HUES6 (cell line): ENCODE measurements around the gene SKIL.
"Not testable (repeated sequence)": the region's sequence is repeated elsewhere in the genome, so short reads cannot be mapped to it uniquely, and the experiment has no call there.

Source experiments
- H3K27ac ChIP-seq: 2 replicates; pipeline ENCODE4 v1.7.0; 2013; ENCODE audit warnings: low read depth, mild to moderate bottlenecking, low read length, inconsistent platforms
- H3K27me3 ChIP-seq: 2 replicates; pipeline ENCODE4 v1.6.1; 2013; ENCODE audit warnings: low read length; ENCODE audit not compliant: control insufficient read depth, insufficient read depth
- H3K36me3 ChIP-seq: 2 replicates; pipeline ENCODE4 v1.6.1; 2013; ENCODE audit warnings: low read length; ENCODE audit not compliant: control insufficient read depth, insufficient read depth
- H3K4me1 ChIP-seq: 2 replicates; pipeline ENCODE4 v1.6.1; 2013; ENCODE audit warnings: low read length; ENCODE audit not compliant: control insufficient read depth, insufficient read depth
- H3K4me3 ChIP-seq: 2 replicates; pipeline ENCODE4 v1.5.1; 2013; ENCODE audit warnings: low read depth, low read length
- H3K9ac ChIP-seq: one replicate; pipeline ENCODE4 v1.6.1; 2013; ENCODE audit warnings: mild to moderate bottlenecking, low read length
- H3K9me3 ChIP-seq: 2 replicates; pipeline ENCODE4 v1.6.1; 2013; ENCODE audit warnings: low read depth, low read length; ENCODE audit not compliant: control insufficient read depth, insufficient read depth

SKIL gene

GRCh38 chr3:170327868-170328548, 29.5 kb upstream of the SKIL start:
- not testable (repeated sequence) for H3K27ac ChIP-seq, H3K27me3 ChIP-seq, H3K36me3 ChIP-seq, H3K4me1 ChIP-seq, H3K9ac ChIP-seq, H3K4me3 ChIP-seq
- peaks cover 33% of the 10 kb centered on the region for H3K9me3 ChIP-seq

GRCh38 chr3:170330366-170330765, 27.1 kb upstream of the SKIL start:
- Histone ChIP-seq H3K4me3 (no peak overlapping the region), H3K9ac (no peak overlapping the region), H3K27me3 (no peaks in the 10 kb centered on the region), H3K4me1 (no peaks in the 10 kb centered on the region), H3K36me3 (no peaks in the 10 kb centered on the region), H3K27ac (no peak overlapping the region), H3K9me3 (peaks cover 36% of the 10 kb centered on the region)

- Histone ChIP-seq H3K9me3 (peaks cover 38% of the 10 kb centered on the region), H3K4me1 (no peaks in the 10 kb centered on the region), H3K36me3 (no peaks in the 10 kb centered on the region), H3K27ac (no peak overlapping the region), H3K9ac (no peak overlapping the region), H3K27me3 (no peaks in the 10 kb centered on the region), H3K4me3 (no peak overlapping the region)
Observed at GRCh38 chr3:170331143-170331542, 26.4 kb upstream of the SKIL start.

GRCh38 chr3:170337420-170337819, 20.1 kb upstream of the SKIL start:
- H3K36me3 ChIP-seq = no peaks in the 10 kb centered on the region; the same call in 1 of the 2 replicates
- peaks cover 51% of the 10 kb centered on the region for H3K9me3 ChIP-seq
- no peaks in the 10 kb centered on the region for H3K27me3 ChIP-seq
- no peak overlapping the region for H3K4me3 ChIP-seq
- no peak overlapping the region for H3K27ac ChIP-seq
- H3K4me1 ChIP-seq = no peaks in the 10 kb centered on the region
- no peak overlapping the region for H3K9ac ChIP-seq

GRCh38 chr3:170338690-170339340, 18.7 kb upstream of the SKIL start:
- Histone ChIP-seq H3K9ac (no peak overlapping the region), H3K4me3 (no peak overlapping the region), H3K27me3 (no peaks in the 10 kb centered on the region), H3K9me3 (peaks cover 52% of the 10 kb centered on the region), H3K27ac (no peak overlapping the region), H3K36me3 (no peaks in the 10 kb centered on the region; the same call in 1 of the 2 replicates), H3K4me1 (no peaks in the 10 kb centered on the region)

- H3K9me3 ChIP-seq = peaks cover 39% of the 10 kb centered on the region
- not testable (repeated sequence) for H3K27me3 ChIP-seq, H3K9ac ChIP-seq, H3K4me1 ChIP-seq, H3K36me3 ChIP-seq, H3K27ac ChIP-seq, H3K4me3 ChIP-seq
Observed at GRCh38 chr3:170342273-170342672, 15.2 kb upstream of the SKIL start.

GRCh38 chr3:170343859-170344258, 13.7 kb upstream of the SKIL start:
- H3K4me1 ChIP-seq, H3K27me3 ChIP-seq, H3K4me3 ChIP-seq, H3K36me3 ChIP-seq, H3K9ac ChIP-seq, H3K27ac ChIP-seq: not testable (repeated sequence)
- peaks cover 23% of the 10 kb centered on the region for H3K9me3 ChIP-seq

- H3K4me1 ChIP-seq = peaks cover 5% of the 10 kb centered on the region; the same call in 1 of the 2 replicates
- H3K9ac ChIP-seq = no peak overlapping the region
- peaks cover 19% of the 10 kb centered on the region for H3K9me3 ChIP-seq
- H3K4me3 ChIP-seq = no peak overlapping the region
- no peak overlapping the region for H3K27ac ChIP-seq
- no peaks in the 10 kb centered on the region for H3K27me3 ChIP-seq
- H3K36me3 ChIP-seq = no peaks in the 10 kb centered on the region
Observed at GRCh38 chr3:170344971-170345370, 12.5 kb upstream of the SKIL start.

- Histone ChIP-seq H3K4me1 (peaks cover 5% of the 10 kb centered on the region; the same call in 1 of the 2 replicates), H3K9me3 (peaks cover 6% of the 10 kb centered on the region; the same call in 1 of the 2 replicates), H3K4me3 (no peak overlapping the region), H3K9ac (no peak overlapping the region), H3K36me3 (no peaks in the 10 kb centered on the region), H3K27ac (no peak overlapping the region), H3K27me3 (no peaks in the 10 kb centered on the region)
Observed at GRCh38 chr3:170346481-170347392, 10.8 kb upstream of the SKIL start.

- Histone ChIP-seq H3K9me3 (no peaks in the 10 kb centered on the region), H3K4me1 (peaks cover 25% of the 10 kb centered on the region), H3K4me3 (no peak overlapping the region), H3K36me3 (no peaks in the 10 kb centered on the region), H3K9ac (no peak overlapping the region), H3K27ac (no peak overlapping the region), H3K27me3 (no peaks in the 10 kb centered on the region)
Observed at GRCh38 chr3:170350515-170351413, 6.8 kb upstream of the SKIL start.
